PFSK-1 (cell line): ENCODE measurements around the gene FARS2.

Experiments
- FOXP2 ChIP-seq: optimal IDR thresholded peaks from 2 replicates; pipeline ENCODE3; 2011; ENCODE audit warnings: borderline replicate concordance, control low read depth, inconsistent platforms; ENCODE audit not compliant: insufficient read depth; ENCODE audit errors: extremely low read length, extremely low read depth
- POLR2AphosphoS5 ChIP-seq: IDR thresholded peaks from 2 replicates; pipeline ENCODE4 v1.6.1; 2012; ENCODE audit warnings: low read depth, mild to moderate bottlenecking, control low read depth, low read length, moderate library complexity
- SIN3A ChIP-seq: IDR thresholded peaks from 2 replicates; pipeline ENCODE4 v1.6.1; 2012; ENCODE audit warnings: mild to moderate bottlenecking, low read length, moderate library complexity, borderline replicate concordance; ENCODE audit not compliant: insufficient read depth
- TAF1 ChIP-seq: IDR thresholded peaks from 2 replicates; pipeline ENCODE4 v1.6.1; 2012; ENCODE audit warnings: low read length, control low read depth, borderline replicate concordance; ENCODE audit not compliant: insufficient read depth
- TF ChIP-seq, protein P1 (sequence below), 2 experiments: IDR thresholded peaks; 2 replicates each; pipeline versions ENCODE4 v1.6.1 to v1.8.0; 2011 to 2012; ENCODE audit warnings: low read depth in 2 of 2, low read length in 2 of 2, control low read depth in 1 of 2, inconsistent platforms in 1 of 2, mild to moderate bottlenecking in 1 of 2, moderate library complexity in 1 of 2; ENCODE audit not compliant: insufficient read depth in 1 of 2

The FARS2 gene

DNA sequence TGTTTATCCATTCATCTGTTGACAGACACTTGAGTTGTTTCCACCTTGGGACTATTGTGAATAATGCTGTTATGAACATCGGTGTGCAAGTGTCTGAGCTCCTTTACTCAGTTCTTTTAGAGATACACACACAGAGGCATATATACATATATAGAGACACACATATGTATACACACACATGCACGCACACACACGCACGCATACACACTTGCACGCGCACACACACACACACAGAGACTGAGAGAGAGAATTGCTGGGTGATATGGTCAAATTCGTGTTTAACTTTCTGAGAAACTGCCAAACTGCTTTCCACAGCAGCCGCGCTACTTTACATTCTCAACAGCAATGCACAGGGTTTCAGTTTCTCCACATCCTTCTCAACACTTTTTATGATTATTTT is 273.3 kb downstream of the FARS2 start:
- TF ChIP-seq SIN3A (no peak), FOXP2 (no peak), TAF1 (no peak), POLR2AphosphoS5 (no peak)
- TF ChIP-seq, protein P1, sequence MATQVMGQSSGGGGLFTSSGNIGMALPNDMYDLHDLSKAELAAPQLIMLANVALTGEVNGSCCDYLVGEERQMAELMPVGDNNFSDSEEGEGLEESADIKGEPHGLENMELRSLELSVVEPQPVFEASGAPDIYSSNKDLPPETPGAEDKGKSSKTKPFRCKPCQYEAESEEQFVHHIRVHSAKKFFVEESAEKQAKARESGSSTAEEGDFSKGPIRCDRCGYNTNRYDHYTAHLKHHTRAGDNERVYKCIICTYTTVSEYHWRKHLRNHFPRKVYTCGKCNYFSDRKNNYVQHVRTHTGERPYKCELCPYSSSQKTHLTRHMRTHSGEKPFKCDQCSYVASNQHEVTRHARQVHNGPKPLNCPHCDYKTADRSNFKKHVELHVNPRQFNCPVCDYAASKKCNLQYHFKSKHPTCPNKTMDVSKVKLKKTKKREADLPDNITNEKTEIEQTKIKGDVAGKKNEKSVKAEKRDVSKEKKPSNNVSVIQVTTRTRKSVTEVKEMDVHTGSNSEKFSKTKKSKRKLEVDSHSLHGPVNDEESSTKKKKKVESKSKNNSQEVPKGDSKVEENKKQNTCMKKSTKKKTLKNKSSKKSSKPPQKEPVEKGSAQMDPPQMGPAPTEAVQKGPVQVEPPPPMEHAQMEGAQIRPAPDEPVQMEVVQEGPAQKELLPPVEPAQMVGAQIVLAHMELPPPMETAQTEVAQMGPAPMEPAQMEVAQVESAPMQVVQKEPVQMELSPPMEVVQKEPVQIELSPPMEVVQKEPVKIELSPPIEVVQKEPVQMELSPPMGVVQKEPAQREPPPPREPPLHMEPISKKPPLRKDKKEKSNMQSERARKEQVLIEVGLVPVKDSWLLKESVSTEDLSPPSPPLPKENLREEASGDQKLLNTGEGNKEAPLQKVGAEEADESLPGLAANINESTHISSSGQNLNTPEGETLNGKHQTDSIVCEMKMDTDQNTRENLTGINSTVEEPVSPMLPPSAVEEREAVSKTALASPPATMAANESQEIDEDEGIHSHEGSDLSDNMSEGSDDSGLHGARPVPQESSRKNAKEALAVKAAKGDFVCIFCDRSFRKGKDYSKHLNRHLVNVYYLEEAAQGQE (IDR thresholded peaks at IDR 0.05; ENCODE audit: insufficient read depth in 1 of 2, low read depth in 2 of 2, low read length in 2 of 2), result no peak

DNA sequence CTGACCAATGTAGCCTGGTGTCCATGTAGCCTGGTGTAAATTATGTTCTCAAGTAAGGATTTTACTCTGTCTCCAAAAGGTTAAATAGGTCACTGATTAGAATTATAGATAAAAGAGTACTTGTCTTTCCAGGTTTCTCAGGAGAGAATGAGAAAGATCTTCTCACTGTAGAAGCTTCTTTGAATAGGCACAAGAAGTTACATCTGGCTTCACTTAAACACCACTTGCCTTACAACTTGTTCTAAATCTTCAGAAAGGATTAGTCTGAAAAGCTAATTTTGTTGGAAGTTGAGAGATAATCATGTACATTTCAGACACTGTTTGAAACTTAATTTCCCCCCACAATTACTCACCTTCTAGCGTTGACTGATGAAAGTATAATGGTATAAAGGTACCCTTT is 275.3 kb downstream of the FARS2 start:
- no peak for TF ChIP-seq SIN3A
- TF ChIP-seq FOXP2, result no peak
- TF ChIP-seq POLR2AphosphoS5, result no peak
- TF ChIP-seq, protein P1 (IDR thresholded peaks at IDR 0.05; ENCODE audit: insufficient read depth in 1 of 2, low read depth in 2 of 2, low read length in 2 of 2), result no peak
- no peak for TF ChIP-seq TAF1

- no peak for TF ChIP-seq FOXP2
- no peak for TF ChIP-seq TAF1
These were observed 275.8 kb downstream of the FARS2 start for GRCh38 chr6:5537132-5537531.

GRCh38 chr6:5537967-5538366 is 276.7 kb downstream of the FARS2 start:
- TF ChIP-seq SIN3A, result no peak

DNA sequence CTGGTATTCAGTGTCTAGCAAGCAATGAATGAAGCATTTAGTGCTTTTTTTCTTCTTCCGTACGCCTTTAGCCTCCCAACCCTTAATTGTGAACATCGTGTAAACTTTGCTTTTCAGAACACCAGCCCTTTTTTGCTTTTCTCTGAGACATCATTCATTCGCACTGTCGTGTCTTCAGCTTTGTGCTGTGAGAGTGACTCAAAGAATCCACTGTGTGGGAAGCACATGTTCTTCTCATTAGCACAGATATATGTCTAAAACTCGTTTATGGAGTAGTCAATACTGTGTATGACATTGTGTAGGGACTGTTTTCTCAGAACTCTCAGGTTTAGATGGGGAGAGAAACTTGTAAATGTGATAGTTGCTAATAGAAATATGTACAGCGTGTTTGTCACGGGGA is 279.1 kb downstream of the FARS2 start:
- TF ChIP-seq, protein P1 (IDR thresholded peaks at IDR 0.05; ENCODE audit: insufficient read depth in 1 of 2, low read depth in 2 of 2, low read length in 2 of 2), result no peak
- TF ChIP-seq SIN3A (no peak), FOXP2 (no peak), POLR2AphosphoS5 (no peak)

DNA sequence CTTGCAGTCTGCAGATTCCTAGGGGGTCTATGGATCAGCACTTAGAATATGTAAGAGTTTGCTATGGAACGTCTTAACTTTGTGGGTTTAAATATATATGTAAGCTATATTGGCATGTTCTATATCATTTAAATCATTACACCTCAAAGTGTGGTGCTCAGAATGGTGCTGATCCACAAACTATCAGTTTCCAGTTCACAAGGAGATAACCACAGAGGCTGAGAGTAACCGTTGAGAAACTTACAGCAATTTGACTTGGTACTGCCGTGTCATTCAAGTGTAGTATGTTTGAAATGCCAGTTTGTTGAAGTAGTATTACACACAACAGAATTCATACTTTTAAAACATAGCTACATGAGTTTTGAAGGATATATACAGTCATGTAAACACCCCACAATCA is 279.7 kb downstream of the FARS2 start:
- TF ChIP-seq, protein P1 (IDR thresholded peaks at IDR 0.05; ENCODE audit: insufficient read depth in 1 of 2, low read depth in 2 of 2, low read length in 2 of 2), result no peak
- TF ChIP-seq POLR2AphosphoS5 (no peak), TAF1 (no peak), SIN3A (no peak), FOXP2 (no peak)
